GM18505 (cell line): ENCODE data around the gene SNAP91.
"Not testable (repeated sequence)": the region's sequence is repeated elsewhere in the genome, so short reads cannot be mapped to it uniquely, and the experiment has no call there.

Experiments
- ATAC-seq: cut with Tn5 transposase; IDR thresholded peaks from one replicate; pipeline ENCODE4 v1.9.1; 2021; ENCODE audit not compliant: unreplicated experiment
- POLR2A ChIP-seq: IDR thresholded peaks from 4 replicates; pipeline ENCODE4 v1.6.1; 2011; ENCODE audit warnings: borderline replicate concordance; ENCODE audit not compliant: insufficient read depth, insufficient read length; ENCODE audit errors: extremely low read depth

The SNAP91 gene

DNA sequence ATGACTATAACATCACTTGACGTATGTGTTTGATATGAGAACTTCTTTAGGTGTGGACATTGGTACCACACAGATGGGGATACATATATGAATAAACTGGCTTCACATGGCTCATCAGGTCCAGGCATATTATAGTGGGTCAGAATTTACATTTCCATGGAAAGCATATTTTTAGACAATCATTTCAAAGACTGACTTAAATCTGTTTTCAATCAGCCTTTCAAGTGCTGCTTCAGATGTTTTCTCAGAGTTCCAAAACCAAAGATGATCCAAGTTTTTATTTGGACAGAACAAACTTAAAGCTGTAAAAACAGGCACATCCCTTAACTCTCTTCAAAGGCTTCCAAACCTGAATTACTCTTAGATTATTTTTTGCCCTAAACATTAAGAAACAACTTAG lies 108.4 kb downstream of the SNAP91 start:
- no peak for ATAC-seq
- TF ChIP-seq POLR2A, result no peak

GRCh38 chr6:83597511-83597910 lies 111.4 kb downstream of the SNAP91 start:
- no peak for TF ChIP-seq POLR2A
- ATAC-seq, result no peak

DNA sequence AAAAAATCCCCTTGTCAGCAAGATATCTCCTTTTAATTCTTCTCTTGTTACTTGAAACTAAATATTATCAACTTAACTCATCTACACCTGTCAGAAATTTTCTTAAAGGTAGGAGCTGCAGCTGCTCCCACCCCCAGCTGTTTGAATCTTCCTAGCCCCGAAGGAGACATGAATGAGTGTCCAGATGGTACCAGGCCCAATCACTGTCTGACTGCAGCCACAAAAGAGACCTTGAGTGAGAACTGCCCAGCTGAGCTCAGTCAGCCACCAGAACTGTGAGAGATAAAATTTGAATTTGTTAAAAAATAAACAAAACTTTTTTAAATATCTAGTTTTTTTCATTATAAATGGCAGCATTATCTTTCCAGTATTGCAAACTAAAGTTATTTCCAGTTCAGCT lies 111.8 kb downstream of the SNAP91 start:
- TF ChIP-seq POLR2A, result no peak
- ATAC-seq, result no peak

DNA sequence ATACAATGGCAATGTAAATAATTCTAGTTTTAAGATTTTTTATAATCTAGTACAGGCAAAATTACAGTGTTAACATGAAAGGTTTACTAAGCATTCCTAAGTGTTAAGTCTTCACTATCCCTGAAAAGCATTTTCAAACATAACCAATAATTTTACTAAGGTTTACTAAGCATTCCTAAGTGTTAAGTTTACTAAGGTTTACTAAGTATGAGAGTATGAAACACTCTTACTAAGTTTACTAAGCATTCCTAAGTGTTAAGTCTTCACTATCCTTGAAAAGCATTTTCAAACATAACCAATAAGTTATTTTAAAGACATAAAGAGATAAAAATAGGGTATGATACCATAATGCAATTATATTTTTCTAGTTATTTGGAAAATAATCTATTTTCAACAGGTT lies 114.0 kb downstream of the SNAP91 start:
- TF ChIP-seq POLR2A, result no peak
- ATAC-seq, result no peak

DNA sequence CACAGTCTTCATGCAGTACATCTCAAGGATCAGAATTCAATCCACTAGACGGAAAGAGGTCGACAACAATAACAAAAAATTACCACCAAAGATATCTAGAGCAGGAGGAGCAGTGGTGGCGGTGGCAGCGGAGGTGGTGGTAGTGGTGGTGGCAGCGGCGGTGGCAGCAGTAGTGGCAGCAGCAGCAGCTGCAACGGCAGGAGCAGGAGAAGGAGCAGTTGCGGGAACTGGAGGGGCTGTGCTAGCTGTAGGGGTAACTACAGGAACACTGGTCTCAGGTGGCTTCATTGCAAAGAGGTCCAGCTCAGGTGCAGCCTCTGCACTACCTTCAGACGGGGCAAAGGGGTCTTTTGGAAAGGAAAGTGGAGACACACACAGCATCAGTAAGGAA lies 115.5 kb downstream of the SNAP91 start:
- no peak for ATAC-seq
- TF ChIP-seq POLR2A, result no peak

DNA sequence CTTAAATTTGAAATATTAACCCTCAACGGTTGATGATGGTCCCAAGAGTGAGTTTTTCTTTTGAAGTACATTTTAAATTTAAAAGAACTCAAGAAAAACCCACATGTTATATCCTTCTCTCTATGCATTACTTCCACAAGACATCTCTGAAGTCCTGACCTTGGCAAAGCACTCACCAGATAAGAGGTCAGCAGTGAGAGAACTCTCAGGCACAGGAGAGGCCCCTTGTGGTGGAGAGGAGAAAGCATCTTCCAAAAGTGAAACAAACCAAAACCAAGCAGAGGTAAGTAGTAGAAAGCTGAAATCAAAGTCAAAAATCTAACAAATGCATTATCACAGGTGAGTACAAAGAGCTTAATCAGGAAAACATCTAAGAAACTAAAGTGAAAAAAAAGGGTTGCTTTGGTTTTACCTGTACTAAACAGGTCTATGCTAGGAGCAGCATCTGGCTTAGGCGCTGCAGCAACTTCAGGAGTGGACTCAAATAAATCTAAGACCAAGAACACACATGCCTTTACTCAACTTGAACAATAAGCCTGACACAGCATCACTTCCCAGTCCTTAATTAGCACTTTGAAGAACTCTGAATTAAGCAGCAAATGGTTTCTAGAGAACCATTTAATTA lies 116.0 kb downstream of the SNAP91 start:
- no peak for TF ChIP-seq POLR2A
- peak; percentile 99 for ATAC-seq

DNA sequence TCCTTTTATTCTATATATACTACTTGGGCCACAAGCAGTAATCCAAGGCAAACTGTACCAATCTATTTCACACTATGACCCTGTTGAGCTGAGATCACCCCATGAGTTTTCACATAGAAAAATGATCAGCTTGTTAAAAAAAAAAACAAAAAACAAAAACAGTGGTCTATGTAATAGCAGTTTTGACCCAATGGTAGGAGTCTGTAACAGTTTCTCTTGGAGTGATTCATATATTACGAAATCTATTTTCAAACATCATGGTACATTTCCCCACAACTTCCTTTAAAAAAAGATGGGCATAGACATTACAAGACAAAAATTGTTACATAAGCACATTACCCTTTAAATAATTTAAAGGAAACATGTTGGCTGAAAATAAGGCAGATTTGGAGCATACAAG lies 118.5 kb downstream of the SNAP91 start:
- TF ChIP-seq POLR2A, result no peak
- ATAC-seq, result no peak

GRCh38 chr6:83589076-83589475 lies 119.8 kb downstream of the SNAP91 start:
- no peak for TF ChIP-seq POLR2A
- ATAC-seq, result no peak

GRCh38 chr6:83578057-83578456 lies 130.8 kb downstream of the SNAP91 start:
- ATAC-seq, result no peak

GRCh38 chr6:83574783-83575182 lies 134.1 kb downstream of the SNAP91 start:
- no peak for TF ChIP-seq POLR2A
- no peak for ATAC-seq

More at GRCh38 chr6:83578057-83578456, 130.8 kb downstream of the SNAP91 start:
- TF ChIP-seq POLR2A, result no peak

- ATAC-seq, result not testable (repeated sequence)
These were observed 137.2 kb downstream of the SNAP91 start for GRCh38 chr6:83571663-83572185.

- no peak for TF ChIP-seq POLR2A
- no peak for ATAC-seq
These were observed 149.9 kb downstream of the SNAP91 start for GRCh38 chr6:83558975-83559374.

- ATAC-seq, result no peak
- no peak for TF ChIP-seq POLR2A
These were observed 152.0 kb downstream of the SNAP91 start for GRCh38 chr6:83556871-83557270.

DNA sequence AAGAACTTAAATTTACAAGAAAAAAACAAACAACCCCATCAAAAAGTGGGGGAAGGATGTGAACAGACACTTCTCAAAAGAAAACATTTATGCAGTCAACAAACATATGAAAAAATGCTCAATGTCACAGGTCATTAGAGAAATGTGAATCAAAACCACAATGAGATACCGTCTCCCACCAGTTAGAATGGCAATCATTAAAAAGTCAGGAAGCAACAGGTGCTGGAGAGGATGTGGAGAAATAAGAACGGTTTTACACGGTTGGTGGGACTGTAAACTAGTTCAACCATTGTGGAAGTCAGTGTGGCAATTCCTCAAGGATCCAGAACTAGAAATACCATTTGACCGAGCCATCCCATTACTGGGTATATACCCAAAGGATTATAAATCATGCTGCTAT lies 157.2 kb downstream of the SNAP91 start:
- ATAC-seq, result not testable (repeated sequence)

DNA sequence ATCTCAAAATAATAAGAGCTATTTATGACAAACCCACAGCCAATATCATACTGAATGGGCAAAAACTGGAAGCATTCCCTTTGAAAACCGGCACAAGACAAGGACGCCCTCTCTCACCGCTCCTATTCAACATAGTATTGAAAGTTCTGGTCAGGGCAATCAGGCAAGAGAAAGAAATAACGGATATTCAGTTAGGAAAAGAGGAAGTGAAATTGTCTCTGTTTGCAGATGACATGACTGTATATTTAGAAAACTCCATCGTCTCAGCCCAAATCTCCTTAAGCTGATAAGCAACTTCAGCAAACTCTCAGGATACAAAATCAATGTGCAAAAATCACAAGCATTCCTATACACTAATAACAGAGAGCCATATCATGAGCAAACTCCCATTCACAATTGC lies 158.4 kb downstream of the SNAP91 start:
- not testable (repeated sequence) for ATAC-seq
